ENCODE results near the gene SPATA31C1. TPM values are rescaled to one million over a fixed set of nuclear protein-coding genes. Genes with fewer than 3 reads are reported as not detected.
"Not testable (repeated sequence)": the region's sequence is repeated elsewhere in the genome, so short reads cannot be mapped to it uniquely, and the experiment has no call there.

Gene SPATA31C1
- total and polyA plus RNA-seq, 2 of the 8 experiments (the other 6 are each of a cell fraction or from before 2014, with no cell fraction given), result 0.15 TPM; not detected in 1

DNA sequence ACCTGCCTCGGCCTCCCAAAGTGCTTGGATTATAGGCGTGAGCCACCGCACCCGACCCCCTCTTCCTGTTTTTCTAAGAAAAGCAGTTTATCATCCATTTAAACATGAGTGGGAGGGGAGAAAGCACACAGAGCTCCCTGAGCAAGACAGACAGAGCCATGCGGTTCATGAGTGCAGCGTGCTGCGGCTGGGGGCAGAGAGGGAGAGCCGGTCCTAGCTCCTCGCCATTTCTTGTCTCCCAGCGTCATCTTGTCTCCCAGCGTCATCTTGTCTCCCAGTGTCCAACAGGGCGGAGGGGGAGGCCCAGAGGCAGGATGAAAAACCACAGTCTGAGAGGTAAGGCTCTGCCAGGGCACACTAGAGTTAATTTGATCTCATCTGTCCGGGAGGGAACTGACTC lies 1.3 kb downstream of the SPATA31C1 start:
- H3K4me2 ChIP-seq (ENCODE audit: insufficient read depth in 1 of 2, low read depth in 2 of 2, low read length in 2 of 2); H3K23ac ChIP-seq (ENCODE audit: insufficient read length); POLR2A ChIA-PET (ENCODE audit: partially characterized antibody); H3K79me2 ChIP-seq (ENCODE audit: control insufficient read depth in 1 of 2, insufficient read depth in 2 of 2, low read length in 2 of 2); H3K4ac ChIP-seq (replicated peaks; ENCODE audit: insufficient read length, low read depth, low read length); H3K23me2 ChIP-seq (ENCODE audit: low read depth, low read length); H3K79me1 ChIP-seq (ENCODE audit: low read depth, low read length); H3K56ac ChIP-seq (replicated peaks; ENCODE audit: insufficient read length, low read depth, low read length); H3K4me3 ChIP-seq (ENCODE audit: extremely low read depth in 1 of 4, insufficient read depth in 2 of 4, low read depth in 3 of 4, low read length in 4 of 4); H3K18ac ChIP-seq (ENCODE audit: extremely low read depth, low read length); H3K9ac ChIP-seq (replicated peaks in 1 of 4; ENCODE audit: extremely low read depth in 1 of 4, low read depth in 3 of 4, low read length in 3 of 4); CTCF ChIA-PET (ENCODE audit: partially characterized antibody); H3K14ac ChIP-seq (ENCODE audit: insufficient read length); H3K4me1 ChIP-seq (replicated peaks in 1 of 4; ENCODE audit: control insufficient read depth in 3 of 4, insufficient read depth in 4 of 4, low read length in 3 of 4); H2BK12ac ChIP-seq (ENCODE audit: low read depth, low read length); H4K8ac ChIP-seq (ENCODE audit: extremely low read depth, insufficient read depth, low read length); H3K9me3 ChIP-seq (ENCODE audit: insufficient read depth in 2 of 2, low read depth in 1 of 2, low read length in 1 of 2); H2BK15ac ChIP-seq (ENCODE audit: low read length); H2BK120ac ChIP-seq (replicated peaks; ENCODE audit: low read depth, low read length); H4K91ac ChIP-seq (replicated peaks; ENCODE audit: insufficient read length, low read length); H4K20me1 ChIP-seq (replicated peaks in 1 of 2; ENCODE audit: control insufficient read depth in 1 of 2, insufficient read depth in 2 of 2, low read length in 2 of 2); H2BK20ac ChIP-seq (ENCODE audit: low read length); H2AK5ac ChIP-seq (ENCODE audit: low read depth, low read length); H2AFZ ChIP-seq (ENCODE audit: low read length); DNase-seq (ENCODE audit: low read depth in 1 of 2, low spot score in 2 of 2); H3K36me3 ChIP-seq (ENCODE audit: control insufficient read depth in 2 of 4, insufficient read depth in 4 of 4, low read length in 3 of 4); H2BK5ac ChIP-seq (ENCODE audit: low read depth, low read length); H3K27ac ChIP-seq (ENCODE audit: low read depth, low read length); H4K5ac ChIP-seq (ENCODE audit: insufficient read length, low read depth, low read length); FAIRE-seq; H3K27me3 ChIP-seq (replicated peaks in 1 of 4; ENCODE audit: control insufficient read depth in 3 of 4, extremely low read depth in 1 of 4, insufficient read depth in 3 of 4, low read length in 3 of 4): not testable (repeated sequence)
- WGBS, 2 experiments (ENCODE audit: extremely low coverage in 1 of 2, insufficient coverage in 1 of 2, insufficient read length in 1 of 2, insufficient replicate concordance in 2 of 2, low coverage in 1 of 2, low lambda C conversion rate in 2 of 2, missing lambda C conversion rate in 1 of 2), result 94% methylated on average over 11 of the region's 13 CpGs; no CpG with 5 or more reads in 1 of the 2 experiments

DNA sequence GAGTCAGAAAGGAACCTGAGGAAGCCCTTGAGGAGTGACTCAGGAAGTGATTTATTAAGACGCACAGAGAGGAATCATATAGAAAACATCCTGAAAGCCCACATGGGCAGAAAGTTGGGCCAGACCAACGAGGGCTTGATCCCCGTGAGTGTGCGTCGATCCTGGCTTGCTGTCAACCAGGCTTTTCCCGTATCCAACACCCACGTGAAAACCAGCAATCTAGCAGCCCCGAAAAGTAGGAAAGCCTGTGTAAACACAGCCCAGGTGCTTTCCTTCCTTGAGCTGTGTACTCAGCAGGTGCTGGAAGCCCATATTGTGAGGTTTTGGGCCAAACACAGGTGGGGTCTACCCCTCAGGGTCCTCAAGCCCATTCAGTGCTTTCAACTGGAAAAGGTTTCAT lies 3.8 kb downstream of the SPATA31C1 start:
- H2BK20ac ChIP-seq (ENCODE audit: low read length); H3K9me3 ChIP-seq (ENCODE audit: insufficient read depth in 2 of 2, low read depth in 1 of 2, low read length in 1 of 2); H3K36me3 ChIP-seq (ENCODE audit: control insufficient read depth in 2 of 4, insufficient read depth in 4 of 4, low read length in 3 of 4); H4K5ac ChIP-seq (ENCODE audit: insufficient read length, low read depth, low read length); H3K4me1 ChIP-seq (replicated peaks in 1 of 4; ENCODE audit: control insufficient read depth in 3 of 4, insufficient read depth in 4 of 4, low read length in 3 of 4); H3K4me2 ChIP-seq (ENCODE audit: insufficient read depth in 1 of 2, low read depth in 2 of 2, low read length in 2 of 2); DNase-seq (ENCODE audit: low read depth in 1 of 2, low spot score in 2 of 2); H3K27ac ChIP-seq (ENCODE audit: low read depth, low read length); H4K91ac ChIP-seq (replicated peaks; ENCODE audit: insufficient read length, low read length); H3K56ac ChIP-seq (replicated peaks; ENCODE audit: insufficient read length, low read depth, low read length); H3K4ac ChIP-seq (replicated peaks; ENCODE audit: insufficient read length, low read depth, low read length); CTCF ChIA-PET (ENCODE audit: partially characterized antibody); H4K8ac ChIP-seq (ENCODE audit: extremely low read depth, insufficient read depth, low read length); H3K9ac ChIP-seq (replicated peaks in 1 of 4; ENCODE audit: extremely low read depth in 1 of 4, low read depth in 3 of 4, low read length in 3 of 4); H2BK12ac ChIP-seq (ENCODE audit: low read depth, low read length); H3K79me1 ChIP-seq (ENCODE audit: low read depth, low read length); H3K18ac ChIP-seq (ENCODE audit: extremely low read depth, low read length); H2BK15ac ChIP-seq (ENCODE audit: low read length); H3K4me3 ChIP-seq (ENCODE audit: extremely low read depth in 1 of 4, insufficient read depth in 2 of 4, low read depth in 3 of 4, low read length in 4 of 4); H2AFZ ChIP-seq (ENCODE audit: low read length); H3K27me3 ChIP-seq (replicated peaks in 1 of 4; ENCODE audit: control insufficient read depth in 3 of 4, extremely low read depth in 1 of 4, insufficient read depth in 3 of 4, low read length in 3 of 4); H3K23ac ChIP-seq (ENCODE audit: insufficient read length); H3K14ac ChIP-seq (ENCODE audit: insufficient read length); H3K23me2 ChIP-seq (ENCODE audit: low read depth, low read length); H2BK120ac ChIP-seq (replicated peaks; ENCODE audit: low read depth, low read length); POLR2A ChIA-PET (ENCODE audit: partially characterized antibody); H4K20me1 ChIP-seq (replicated peaks in 1 of 2; ENCODE audit: control insufficient read depth in 1 of 2, insufficient read depth in 2 of 2, low read length in 2 of 2); H3K79me2 ChIP-seq (ENCODE audit: control insufficient read depth in 1 of 2, insufficient read depth in 2 of 2, low read length in 2 of 2); FAIRE-seq; H2BK5ac ChIP-seq (ENCODE audit: low read depth, low read length); H2AK5ac ChIP-seq (ENCODE audit: low read depth, low read length): not testable (repeated sequence)
- 92% methylated on average over 8 of the region's 8 CpGs; no CpG with 5 or more reads in 1 of the 2 experiments for WGBS, 2 experiments (ENCODE audit: extremely low coverage in 1 of 2, insufficient coverage in 1 of 2, insufficient read length in 1 of 2, insufficient replicate concordance in 2 of 2, low coverage in 1 of 2, low lambda C conversion rate in 2 of 2, missing lambda C conversion rate in 1 of 2)
